K562 (cell line): Measurements from ENCODE around the gene JKAMP. TPM values are rescaled to one million over a fixed set of nuclear protein-coding genes. Genes with fewer than 3 reads are reported as not detected.
A peak's percentile ranks its signal among the peaks of the same experiment; 100 is the strongest.

Experiments
- ATAC-seq: fragments of 200-7000 bp; cut with Tn5 transposase; 3 replicates; pipeline ENCODE4 v1.9.1; 2020; ENCODE audit warnings: moderate library complexity
- BruUV-seq: library from RNA; stranded (reverse); fragments of 400-500 nt; replicated peaks from 2 replicates; lab custom pipeline; 2021; lab: Mats Ljungman, UMichigan
- CTCF ChIA-PET: fragments of 300-600 bp; formaldehyde crosslinking; extraction: SDS; loops from one replicate; lab custom pipeline; 2021; ENCODE audit warnings: low intra/inter-chr PET ratio; lab: Yijun Ruan, JAX
- POLR2A ChIA-PET: fragments of 300-600, 350-650 bp; sonication (Branson Sonifier 250); formaldehyde crosslinking; extraction: SDS; loops from one replicate; lab custom pipeline; 2021; ENCODE audit warnings: antibody characterized with exemption, inconsistent platforms; lab: Yijun Ruan, JAX
- DNase-seq, 4 experiments: peaks; one replicate each; pipeline versions ENCODE4 v3.0.0 to v3.0.0-alpha.2; 2011 to 2018; ENCODE audit warnings: low spot score in 3 of 4, mixed read lengths in 3 of 4; ENCODE audit errors: extremely low read depth in 1 of 4
- FAIRE-seq: peaks from 2 replicates; lab custom pipeline; 2011; peaks lifted over from hg19 to GRCh38; lab: Jason Lieb, UNC
- H2AFZ ChIP-seq: 2 replicates; pipeline ENCODE4 v1.6.0; 2011; ENCODE audit warnings: low read depth, low read length, control low read depth, inconsistent platforms
- H3K27ac ChIP-seq: fragments of 200-600 bp; 3 replicates; pipeline ENCODE4 v1.8.0; 2011; ENCODE audit warnings: low read depth, mild to moderate bottlenecking, control low read depth, inconsistent platforms, low read length, moderate library complexity, mixed read lengths; ENCODE audit errors: extremely low read depth
- H3K27me3 ChIP-seq, 2 experiments: fragments of 300-600 bp in 1 of 2; 2 replicates in 1 of 2; 3 replicates in 1 of 2; pipeline versions ENCODE4 v1.6.0 to v1.8.0; 2011; ENCODE audit warnings: inconsistent platforms in 2 of 2, low read length in 2 of 2, mild to moderate bottlenecking in 1 of 2, mixed read lengths in 1 of 2, moderate library complexity in 1 of 2; ENCODE audit not compliant: control insufficient read depth in 2 of 2, insufficient read depth in 2 of 2
- H3K36me3 ChIP-seq: fragments of 300-600 bp; 3 replicates; pipeline ENCODE4 v1.8.0; 2011; ENCODE audit warnings: mild to moderate bottlenecking, low read length, inconsistent platforms; ENCODE audit not compliant: control insufficient read depth, insufficient read depth
- H3K4me1 ChIP-seq, 2 experiments: fragments of 200-600 bp in 1 of 2; replicated peaks in 1 of 2; 2 replicates in 1 of 2; 3 replicates in 1 of 2; pipeline versions ENCODE4 v1.5.1 to v1.8.0; 2011; ENCODE audit warnings: inconsistent platforms in 2 of 2, low read length in 2 of 2, mild to moderate bottlenecking in 1 of 2, mixed read lengths in 1 of 2, moderate library complexity in 1 of 2; ENCODE audit not compliant: control insufficient read depth in 2 of 2, insufficient read depth in 2 of 2
- H3K4me2 ChIP-seq: 2 replicates; pipeline ENCODE4 v1.6.1; 2011; ENCODE audit warnings: low read length, control low read depth, inconsistent platforms, mixed read lengths; ENCODE audit not compliant: insufficient read depth
- H3K4me3 ChIP-seq: fragments of 200-600 bp; sonication (generic), shearing (Covaris generic); 2 replicates; pipeline ENCODE4 v1.5.1; 2016; ENCODE audit warnings: control low read depth, inconsistent platforms
- H3K79me2 ChIP-seq: fragments of 200-600 bp; 3 replicates; pipeline ENCODE4 v1.8.0; 2011; ENCODE audit warnings: low read length, inconsistent platforms; ENCODE audit not compliant: control insufficient read depth, insufficient read depth
- H3K9ac ChIP-seq, 2 experiments: 2 replicates each; pipeline versions ENCODE4 v1.6.0 to v1.6.1; 2011; ENCODE audit warnings: low read depth in 2 of 2, low read length in 2 of 2, control low read depth in 1 of 2, inconsistent platforms in 1 of 2, mild to moderate bottlenecking in 1 of 2, mixed read lengths in 1 of 2; ENCODE audit not compliant: insufficient read depth in 1 of 2
- H3K9me1 ChIP-seq: one replicate; pipeline ENCODE4 v1.6.0; 2011; ENCODE audit warnings: inconsistent platforms, mild to moderate bottlenecking, low read length, moderate library complexity; ENCODE audit not compliant: control insufficient read depth, insufficient read depth
- H3K9me3 ChIP-seq: replicated peaks from 2 replicates; pipeline ENCODE4 v1.5.1; 2011; ENCODE audit warnings: low read depth, low read length, inconsistent platforms; ENCODE audit not compliant: control insufficient read depth, insufficient read depth
- H4K20me1 ChIP-seq: replicated peaks from 2 replicates; pipeline ENCODE4 v1.6.1; 2011; ENCODE audit warnings: low read length, inconsistent platforms, mixed read lengths; ENCODE audit not compliant: control insufficient read depth, insufficient read depth
- C11orf30 ChIP-seq: fragments of 450-650 bp; IDR thresholded peaks from 2 replicates; pipeline ENCODE4 v1.6.1; 2016; ENCODE audit warnings: low read depth, mild to moderate bottlenecking
- E2F3 ChIP-seq: fragments of 250-450 bp; sonication (Bioruptor Pico); IDR thresholded peaks from 2 replicates; pipeline ENCODE4 v1.4.0; 2020; ENCODE audit warnings: mild to moderate bottlenecking
- HDAC2 ChIP-seq: fragments of 450-650 bp; IDR thresholded peaks from 2 replicates; pipeline ENCODE4 v1.6.1; 2016; ENCODE audit warnings: mild to moderate bottlenecking
- HMBOX1 ChIP-seq: sonication (generic); IDR thresholded peaks from 2 replicates; pipeline ENCODE4 v1.6.1; 2016
- LCOR ChIP-seq: sonication (generic); formaldehyde crosslinking; IDR thresholded peaks from 2 replicates; pipeline ENCODE4 v1.8.0; 2022; ENCODE audit warnings: mild to moderate bottlenecking, missing genetic modification reagents
- MAFG ChIP-seq: fragments of 450-650 bp; conservative IDR thresholded peaks from 2 replicates; pipeline ENCODE4 v1.6.1; 2016; ENCODE audit warnings: missing genetic modification characterization, missing compliant biosample characterization
- NFE2 ChIP-seq: IDR thresholded peaks from 2 replicates; pipeline ENCODE4 v1.6.1; 2014; ENCODE audit warnings: antibody characterized with exemption, low read depth
- PURB ChIP-seq: sonication (generic); formaldehyde crosslinking; IDR thresholded peaks from 2 replicates; pipeline ENCODE4 v1.9.0; 2021; ENCODE audit warnings: low read depth, mild to moderate bottlenecking, missing genetic modification reagents
- SMAD3 ChIP-seq: fragments of 450-650 bp; formaldehyde crosslinking; conservative IDR thresholded peaks from 2 replicates; pipeline ENCODE4 v1.4.0; 2020; ENCODE audit warnings: mild to moderate bottlenecking
- SPI1 ChIP-seq: IDR thresholded peaks from 2 replicates; pipeline ENCODE4 v1.6.1; 2011; ENCODE audit warnings: low read depth, low read length, control low read depth, borderline replicate concordance
- YBX1 ChIP-seq: fragments of 450-650 bp; IDR thresholded peaks from 2 replicates; pipeline ENCODE4 v1.7.1; 2016; ENCODE audit warnings: mild to moderate bottlenecking
- ZNF384 ChIP-seq: IDR thresholded peaks from 2 replicates; pipeline ENCODE4 v1.6.1; 2012; ENCODE audit warnings: low read depth, low read length, improper control_type of control experiment
- WGBS: fragments of 100-300 bp; shearing (Covaris generic); methylation state at CpG from one replicate; pipeline ENCODE4 v1.1.6; 2016; ENCODE audit warnings: low coverage, mixed read lengths; ENCODE audit not compliant: insufficient coverage; ENCODE audit errors: missing lambda C conversion rate; 5-methylcytosine and 5-hydroxymethylcytosine counted together
- in situ Hi-C: fragments of 300-500 bp; cut with MboI; formaldehyde crosslinking; loops from 4 replicates; pipeline ENCODE4 v1.15.0; 2018; ENCODE audit warnings: inconsistent platforms, mixed read lengths
- intact Hi-C: fragments of 100-400 bp; cut with micrococcal nuclease; formaldehyde crosslinking; loops from 2 replicates; pipeline ENCODE4 v1.14.2; 2022
- polyA plus RNA-seq, 8 experiments: library from polyadenylated mRNA; depleted of rRNA in 4 of 8; stranded (reverse) in 5 of 8; unstranded in 3 of 8; fragments of >200 nt; fragmentation: Nextera tagmentation in 2 of 8; fragmentation: Illumina TruSeq in 1 of 8; extraction: Ambion mirVana in 2 of 8; extraction: Trizol in 1 of 8; gene quantifications; 2 replicates each; pipeline versions ENCODE4 v1.2.1 to v1.2.3, GENCODE V29; 2011 to 2014; ENCODE audit warnings: inconsistent platforms in 1 of 8, missing spikeins in 1 of 8
- total RNA-seq, 7 experiments: library from RNA; depleted of rRNA in 6 of 7; stranded (reverse); fragments of >200 nt in 6 of 7; fragmentation: Illumina TruSeq in 2 of 7; extraction: Trizol in 2 of 7; gene quantifications; 2 replicates each; pipeline versions ENCODE4 v1.2.1 to v1.2.3, GENCODE V29; 2011 to 2021; ENCODE audit warnings: low replicate concordance in 1 of 7

The JKAMP gene
- total and polyA plus RNA-seq, 9 of the 15 experiments (the other 6 are each of a cell fraction or from before 2014, with no cell fraction given), result 19.3 to 119 (median 33.8) TPM

- POLR2A ChIA-PET, result no interaction called here
- in situ Hi-C loops, result no loop called here
- CTCF ChIA-PET, result no interaction called here
Measured at GRCh38 chr14:59435987-59436386, 48.3 kb upstream of the JKAMP start.

GRCh38 chr14:59438195-59438647 is 46.1 kb upstream of the JKAMP start:
- 9% methylated on average over 1 of the region's 1 CpG for WGBS
- H3K4me1 ChIP-seq, result no peaks in the 10 kb centered on the region
- H3K9me3 ChIP-seq, result no peaks in the 10 kb centered on the region
- intact Hi-C loops, result no loop called here
- no peaks in the 10 kb centered on the region for H3K9me1 ChIP-seq
- CTCF ChIA-PET, result no interaction called here
- POLR2A ChIA-PET, result no interaction called here
- TF ChIP-seq E2F3 (CRISPR knock-in tag) (no peak), HDAC2 (no peak), PURB (CRISPR knock-in tag) (no peak), LCOR (no peak), C11orf30 (peak; percentile 8; the same call in 1 of the 2 replicates), SMAD3 (CRISPR knock-in tag) (no peak), NFE2 (0 out of 2 replicates have a peak, but pooled peaks have one; percentile 16), SPI1 (peak; percentile 32; the same call in 1 of the 2 replicates), MAFG (tag) (0 out of 2 replicates have a peak, but pooled peaks have one; percentile 22), ZNF384 (no peak)
- TF ChIP-seq, all 486 proteins: peak for 4
- no peak overlapping the region for H3K27ac ChIP-seq
- H4K20me1 ChIP-seq, result no peaks in the 10 kb centered on the region
- H3K4me2 ChIP-seq, result no peak overlapping the region
- no peak overlapping the region for H3K4me3 ChIP-seq
- no peak overlapping the region for H3K9ac ChIP-seq
- no peaks in the 10 kb centered on the region for H3K36me3 ChIP-seq
- BruUV-seq, result no TSS peak
- DNase-seq (no peak), ATAC-seq (no peak), FAIRE-seq (no peak)
- in situ Hi-C loops, result no loop called here
- H2AFZ ChIP-seq, result no peak overlapping the region
- H3K27me3 ChIP-seq, result no peaks in the 10 kb centered on the region
- H3K79me2 ChIP-seq, result no peaks in the 10 kb centered on the region

More at GRCh38 chr14:59435987-59436386, 48.3 kb upstream of the JKAMP start:
- 15% methylated on average over 1 of the region's 1 CpG for WGBS
- no peak overlapping the region for H3K4me3 ChIP-seq
- no peaks in the 10 kb centered on the region for H3K79me2 ChIP-seq
- no peaks in the 10 kb centered on the region for H3K36me3 ChIP-seq
- FAIRE-seq (no peak), ATAC-seq (no peak)
- no peaks in the 10 kb centered on the region for H3K9me3 ChIP-seq
- H3K9ac ChIP-seq, result no peak overlapping the region
- H3K27me3 ChIP-seq, result no peaks in the 10 kb centered on the region
- TF ChIP-seq YBX1, result no peak
- TF ChIP-seq HMBOX1, result 0 out of 2 replicates have a peak, but pooled peaks have one; percentile 46
- TF ChIP-seq, all 486 proteins: peak for 1
- no peaks in the 10 kb centered on the region for H3K9me1 ChIP-seq
- intact Hi-C loops, result no loop called here
- H2AFZ ChIP-seq, result no peak overlapping the region
- no peak overlapping the region for H3K4me2 ChIP-seq
- no peaks in the 10 kb centered on the region for H4K20me1 ChIP-seq
- DNase-seq, result no peak
- no peaks in the 10 kb centered on the region for H3K4me1 ChIP-seq
- BruUV-seq, result no TSS peak
- H3K27ac ChIP-seq, result no peak overlapping the region
